GM12891 (cell line): ENCODE data around the gene CD59.
A peak's percentile ranks its signal among the peaks of the same experiment; 100 is the strongest.
"Not testable (repeated sequence)": the region's sequence is repeated elsewhere in the genome, so short reads cannot be mapped to it uniquely, and the experiment has no call there.

Experiments used
- DNase-seq: peaks from one replicate; pipeline ENCODE4 v3.0.0; 2011; ENCODE audit warnings: low spot score; ENCODE audit not compliant: insufficient read length
- FAIRE-seq: peaks from 2 replicates; lab custom pipeline; 2011; peaks lifted over from hg19 to GRCh38; lab: Jason Lieb, UNC
- PAX5 ChIP-seq: IDR thresholded peaks from 2 replicates; pipeline ENCODE4 v1.6.1; 2011; ENCODE audit warnings: low read length, moderate library complexity, mild to moderate bottlenecking; ENCODE audit not compliant: insufficient read depth, severe bottlenecking
- POLR2A ChIP-seq: IDR thresholded peaks from 2 replicates; pipeline ENCODE4 v1.6.1; 2011; ENCODE audit warnings: low read depth, low read length, control low read depth
- POLR2AphosphoS5 ChIP-seq: IDR thresholded peaks from 2 replicates; pipeline ENCODE4 v1.6.1; 2011; ENCODE audit warnings: low read depth, low read length, control low read depth
- POU2F2 ChIP-seq: IDR thresholded peaks from 2 replicates; pipeline ENCODE4 v1.6.1; 2011; ENCODE audit warnings: low read depth, mild to moderate bottlenecking, control low read depth, low read length, moderate library complexity
- SPI1 ChIP-seq: IDR thresholded peaks from 2 replicates; pipeline ENCODE4 v1.6.1; 2011; ENCODE audit warnings: low read depth, low read length, control low read depth
- TAF1 ChIP-seq: IDR thresholded peaks from 2 replicates; pipeline ENCODE4 v1.6.1; 2011; ENCODE audit warnings: low read depth, low read length, control low read depth

The CD59 gene

DNA sequence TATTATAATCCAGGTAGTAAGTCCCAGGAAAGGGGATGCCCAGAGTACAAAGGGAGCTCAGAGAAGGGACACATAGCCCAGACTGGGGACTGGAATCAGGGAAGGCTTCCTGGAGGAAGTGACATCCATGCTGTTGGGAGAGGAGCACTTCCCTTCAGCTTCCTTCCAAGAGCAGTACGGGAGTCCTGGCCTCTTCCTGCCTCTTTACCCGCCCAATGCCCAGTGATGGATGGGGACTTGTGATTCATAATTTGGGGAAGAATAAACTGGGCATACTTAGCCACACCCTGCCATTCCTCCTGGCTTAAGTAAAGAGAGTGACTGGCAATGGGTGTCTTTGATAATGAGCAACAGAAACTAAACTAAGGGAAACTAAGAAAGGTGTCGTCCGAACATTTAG, 47.1 kb downstream of the CD59 start:
- DNase-seq = no peak
- TF ChIP-seq TAF1 (no peak), POLR2AphosphoS5 (no peak), PAX5 (no peak), POLR2A (no peak), POU2F2 (no peak), SPI1 (no peak)
- FAIRE-seq = no peak

DNA sequence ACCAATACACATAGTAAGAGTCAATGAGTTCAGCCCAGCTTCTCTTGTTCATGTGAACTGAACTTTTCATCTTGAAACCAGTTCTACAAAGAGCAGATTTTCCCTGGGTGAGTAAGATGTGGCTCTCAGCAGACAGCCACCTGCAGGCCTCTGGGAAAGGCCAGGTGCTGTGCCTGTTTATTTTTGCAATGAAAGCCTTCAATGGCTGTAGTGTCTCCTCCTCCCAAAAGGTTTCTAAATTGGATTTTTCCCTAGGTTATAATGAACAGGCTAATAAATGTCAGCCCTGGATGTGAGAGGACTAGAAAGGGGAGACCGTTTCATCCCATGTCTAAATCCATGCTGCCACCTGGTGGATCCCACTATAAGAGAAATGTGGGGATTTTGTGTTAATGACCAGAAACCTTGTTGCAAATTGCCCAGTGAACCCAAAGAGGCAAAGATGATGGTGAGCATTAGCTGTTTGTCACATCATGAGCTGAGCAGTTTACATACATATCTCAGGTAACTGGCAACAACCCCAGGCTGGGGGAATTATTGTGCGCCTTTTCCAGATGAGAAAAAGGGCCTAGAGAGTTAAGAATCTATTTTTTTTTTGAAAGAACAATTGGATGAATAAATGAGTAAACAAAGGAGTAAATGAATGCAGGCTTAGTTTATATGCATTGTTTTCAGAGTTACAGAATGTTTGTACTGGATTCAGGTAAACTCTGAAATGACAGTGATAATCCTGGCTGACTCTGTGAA, 48.3 kb downstream of the CD59 start:
- TF ChIP-seq POLR2A (no peak), TAF1 (no peak), SPI1 (no peak), POLR2AphosphoS5 (no peak), PAX5 (no peak), POU2F2 (no peak)
- DNase-seq (peak; percentile 35), FAIRE-seq (peak; percentile 76)

DNA sequence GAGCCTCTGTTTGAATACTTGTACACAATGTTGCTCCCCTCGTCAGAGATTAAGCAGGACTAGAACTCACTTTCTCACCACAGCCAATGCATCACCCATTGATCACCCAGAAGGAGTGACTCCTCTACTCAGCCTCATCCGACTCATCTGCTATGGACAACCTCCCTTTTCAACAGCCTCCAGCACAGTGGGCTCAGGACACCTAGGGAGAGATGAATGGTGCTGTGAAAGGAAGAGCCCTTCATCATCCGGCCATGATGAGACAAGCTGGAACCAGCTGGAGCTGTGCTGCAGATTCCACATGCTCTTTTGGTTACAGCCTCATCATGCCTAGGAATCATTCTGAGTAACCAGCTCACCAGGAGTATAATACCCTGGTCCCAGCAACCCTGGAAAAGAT, 51.1 kb downstream of the CD59 start:
- TF ChIP-seq PAX5 (no peak), TAF1 (no peak), POLR2AphosphoS5 (no peak), SPI1 (no peak), POLR2A (no peak), POU2F2 (no peak)
- DNase-seq (no peak), FAIRE-seq (no peak)

DNA sequence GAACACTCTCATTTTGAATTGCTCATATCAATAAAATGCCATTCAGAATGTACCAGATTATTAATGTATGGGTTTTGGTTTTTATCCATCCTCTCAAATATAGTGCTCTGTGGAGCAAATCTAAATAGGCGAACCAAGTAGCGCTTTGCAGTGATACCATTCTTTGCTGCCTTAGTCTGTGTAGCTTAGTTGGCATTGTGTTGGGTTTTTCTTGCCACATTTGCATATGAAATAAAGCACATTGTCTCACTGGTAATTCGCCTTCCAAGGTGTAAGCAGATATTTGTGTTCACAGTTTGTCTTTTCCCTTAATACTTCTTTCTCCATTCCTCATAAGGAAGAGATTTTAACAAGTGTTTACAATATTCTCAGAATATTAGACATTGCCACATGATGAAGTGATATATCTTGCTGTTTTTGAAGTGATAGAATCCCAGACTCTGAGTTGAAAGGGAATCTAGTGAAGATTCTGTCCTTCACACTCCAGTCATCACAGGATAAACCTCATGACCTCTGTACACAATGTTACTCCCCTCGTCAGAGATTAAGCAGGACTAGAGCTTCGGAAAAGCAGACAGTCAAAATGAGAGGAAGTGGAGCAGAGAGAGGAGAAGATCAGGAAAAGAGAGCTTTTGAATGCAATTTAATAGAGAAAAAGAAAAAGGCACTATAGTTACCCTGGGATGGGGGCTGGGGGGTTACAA, 52.1 kb downstream of the CD59 start:
- no peak for TF ChIP-seq POLR2A
- no peak for TF ChIP-seq PAX5
- no peak for TF ChIP-seq POLR2AphosphoS5
- TF ChIP-seq POU2F2 = no peak
- TF ChIP-seq TAF1 = no peak
- TF ChIP-seq SPI1 = no peak
- FAIRE-seq (no peak), DNase-seq (no peak)

DNA sequence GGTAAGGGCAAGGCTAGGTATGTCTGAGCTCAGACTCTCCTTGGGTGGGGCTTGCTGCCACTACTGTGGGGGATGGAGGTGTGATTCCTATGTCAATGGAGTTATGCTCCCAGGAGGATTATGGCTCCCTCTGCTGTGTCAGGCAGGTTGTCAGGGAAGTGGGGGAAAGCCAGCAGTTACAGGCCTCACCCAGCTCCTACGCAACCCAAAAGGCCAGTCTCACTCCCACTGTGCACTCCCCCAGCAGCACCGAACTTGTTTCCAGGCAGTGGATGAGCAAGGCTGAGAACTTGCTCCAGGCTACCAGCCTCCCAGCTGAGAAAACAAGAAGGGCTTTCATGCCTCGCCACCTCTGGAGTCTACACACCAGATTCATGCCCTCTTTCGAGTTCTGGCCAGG, 53.8 kb downstream of the CD59 start:
- no peak for DNase-seq
- TF ChIP-seq POLR2AphosphoS5 (no peak), PAX5 (no peak), POU2F2 (no peak), POLR2A (no peak), SPI1 (no peak), TAF1 (no peak)
- no peak for FAIRE-seq

DNA sequence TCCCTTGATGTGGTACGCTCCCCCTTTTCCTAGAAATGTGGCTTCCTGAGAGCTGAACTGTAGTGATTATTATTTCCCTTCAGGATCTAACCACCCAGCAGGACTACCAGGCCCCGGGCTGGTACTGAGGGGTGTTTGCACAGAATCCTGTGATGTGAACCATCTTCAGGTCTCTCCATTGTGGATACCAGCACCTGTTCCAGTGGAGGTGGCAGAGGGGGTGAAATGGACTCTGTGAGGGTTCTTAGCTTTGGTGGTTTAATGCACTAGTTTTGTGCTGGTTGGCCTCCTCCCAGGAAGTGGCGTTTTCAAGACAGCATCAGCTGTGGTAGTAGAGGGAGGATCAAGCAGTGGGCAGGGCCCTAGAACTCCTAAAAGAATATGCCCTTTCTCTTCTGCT, 54.2 kb downstream of the CD59 start:
- no peak for TF ChIP-seq PAX5
- TF ChIP-seq POLR2AphosphoS5 = no peak
- TF ChIP-seq POLR2A = no peak
- FAIRE-seq = no peak
- DNase-seq = no peak

DNA sequence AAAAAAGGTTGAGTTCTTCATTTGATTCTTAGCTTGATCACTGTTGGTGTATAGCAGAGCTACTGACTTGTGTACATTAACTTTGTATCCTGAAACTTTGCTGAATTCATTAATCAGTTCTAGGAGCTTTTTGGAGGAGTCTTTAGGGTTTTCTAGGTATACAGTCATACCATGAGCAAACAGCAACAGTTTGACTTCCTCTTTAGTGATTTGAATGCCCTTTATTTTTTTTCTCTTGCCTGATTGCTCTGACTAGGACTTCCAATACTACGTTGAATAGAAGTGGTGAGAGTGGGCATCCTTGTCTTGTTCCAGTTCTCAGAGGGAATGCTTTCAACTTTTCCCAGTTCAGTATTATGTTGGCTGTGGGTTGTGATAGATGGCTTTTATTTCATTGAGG, 57.6 kb downstream of the CD59 start:
- peak; percentile 83 for TF ChIP-seq SPI1
- not testable (repeated sequence) for FAIRE-seq, DNase-seq

DNA sequence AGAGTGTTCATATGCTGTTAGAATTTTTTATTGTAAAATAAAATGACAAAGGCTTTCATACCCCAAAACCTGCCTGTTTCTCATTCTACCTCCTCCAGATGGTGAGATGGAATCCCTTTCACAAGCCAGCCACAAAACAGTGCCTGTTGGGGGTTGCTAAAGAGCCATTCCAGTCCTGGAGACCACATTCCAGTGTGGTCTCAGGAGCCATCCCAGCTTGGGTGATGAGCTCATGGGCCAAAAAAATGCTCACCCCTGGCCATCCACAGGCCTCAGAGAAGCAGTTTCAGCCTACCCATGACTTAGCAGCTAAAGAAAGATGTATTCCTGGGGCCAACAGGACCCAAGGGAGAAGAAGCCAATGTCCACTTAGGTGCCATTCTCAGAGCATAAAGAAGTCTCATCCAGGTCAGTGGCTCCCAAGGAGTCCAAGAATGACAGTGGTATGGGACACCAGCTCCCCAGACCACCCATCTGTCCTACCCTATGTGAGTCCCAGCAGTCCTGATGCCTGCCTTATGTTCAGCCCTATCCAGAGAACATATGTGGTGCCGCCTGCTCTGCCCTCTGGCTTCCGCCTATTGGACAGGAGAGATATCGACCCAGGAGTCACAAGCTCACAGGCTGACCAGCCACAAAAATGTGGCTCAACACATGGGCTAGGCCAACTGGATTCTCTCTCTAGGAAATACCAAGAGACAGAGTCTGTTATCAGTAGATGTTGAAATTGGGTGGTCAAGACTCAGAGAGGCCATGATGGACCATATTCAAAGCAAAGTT, 62.0 kb downstream of the CD59 start:
- FAIRE-seq (no peak), DNase-seq (no peak)
- TF ChIP-seq POLR2A (no peak), POU2F2 (no peak), POLR2AphosphoS5 (no peak), PAX5 (no peak), TAF1 (no peak), SPI1 (no peak)

DNA sequence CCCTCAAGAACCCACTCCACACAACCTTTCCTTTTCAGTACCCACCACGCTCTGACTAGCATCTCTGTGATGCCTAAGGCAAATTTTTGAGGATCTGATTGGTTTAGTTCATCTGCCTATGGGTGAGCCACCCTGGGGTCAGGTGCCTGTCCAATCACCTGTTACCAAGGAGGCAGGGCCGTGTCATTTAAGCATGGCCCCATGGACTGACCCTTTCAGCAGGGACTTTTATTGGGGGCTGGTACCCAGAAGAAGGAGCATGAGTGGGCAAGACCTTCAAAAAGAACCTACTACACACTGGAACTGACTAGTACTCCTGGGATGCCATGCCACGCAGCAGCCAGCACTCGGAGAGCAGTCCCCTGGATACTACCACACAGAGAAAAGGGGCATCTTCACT, 64.0 kb downstream of the CD59 start:
- DNase-seq (no peak), FAIRE-seq (peak; percentile 43)
- no peak for TF ChIP-seq POU2F2
- TF ChIP-seq POLR2AphosphoS5 = no peak
- TF ChIP-seq TAF1 = no peak
- no peak for TF ChIP-seq SPI1
- TF ChIP-seq PAX5 = no peak
- TF ChIP-seq POLR2A = no peak

DNA sequence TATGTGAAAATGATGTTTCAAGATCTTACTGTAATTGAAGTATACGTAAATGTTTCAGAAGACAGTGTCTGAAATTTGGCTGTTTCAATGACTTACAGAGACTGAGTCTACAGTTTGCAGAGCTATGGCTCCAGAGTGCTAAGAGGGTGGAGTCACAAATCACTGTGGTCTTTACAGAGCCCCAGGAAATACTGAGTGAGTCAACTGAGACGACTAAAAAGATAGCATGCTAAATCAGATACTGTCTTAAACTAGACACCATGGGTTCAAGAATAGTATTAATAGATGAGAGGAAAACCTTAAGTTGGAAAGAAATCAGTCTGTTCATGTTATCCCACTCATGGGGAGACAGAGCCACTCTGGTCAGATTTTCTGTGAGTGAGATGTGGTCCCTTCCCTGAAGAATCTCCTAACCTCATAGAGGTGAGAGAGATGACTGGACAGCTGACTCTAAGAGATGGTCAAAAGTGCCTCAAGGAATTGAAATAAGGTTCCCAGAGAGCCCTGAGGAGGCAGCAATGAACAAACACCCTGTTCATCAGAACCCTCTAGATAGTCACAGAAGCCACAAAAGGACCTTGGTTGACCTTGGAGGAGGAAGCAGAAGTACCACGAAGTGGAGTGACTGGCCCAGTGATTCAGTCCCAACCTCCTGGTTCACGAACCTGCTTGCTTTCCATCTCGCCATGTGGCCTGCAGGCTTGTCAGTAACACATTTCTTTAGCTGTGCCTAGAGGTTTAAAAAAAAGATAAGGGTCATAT, 65.8 kb downstream of the CD59 start:
- TF ChIP-seq POLR2A (no peak), POLR2AphosphoS5 (no peak), POU2F2 (no peak), TAF1 (no peak), PAX5 (no peak), SPI1 (no peak)
- FAIRE-seq (no peak), DNase-seq (no peak)
